Caki2 (cell line): ENCODE results near the gene SORBS2. TPM values are rescaled to one million over a fixed set of nuclear protein-coding genes. Genes with fewer than 3 reads are reported as not detected.

ENCODE experiments used
- DNase-seq: peaks from one replicate; pipeline ENCODE4 v3.0.0-alpha.2; 2015; ENCODE audit warnings: low read depth
- in situ Hi-C: cut with HindIII; loops from 2 replicates; pipeline ENCODE4 v1.10.0; 2016; ENCODE audit warnings: low sequenced_read_pairs, low pct_unique_long_range_greater_than_20kb, mixed read lengths
- total RNA-seq: library from RNA; depleted of rRNA; stranded (reverse); fragments of >200 nt; shearing (Covaris generic); gene quantifications from 2 replicates; pipeline ENCODE4 v1.2.3, GENCODE V29; 2014; ENCODE audit warnings: low replicate concordance

Gene SORBS2
- total RNA-seq, 1 experiment from 2014 or later, result 12.8 TPM

DNA sequence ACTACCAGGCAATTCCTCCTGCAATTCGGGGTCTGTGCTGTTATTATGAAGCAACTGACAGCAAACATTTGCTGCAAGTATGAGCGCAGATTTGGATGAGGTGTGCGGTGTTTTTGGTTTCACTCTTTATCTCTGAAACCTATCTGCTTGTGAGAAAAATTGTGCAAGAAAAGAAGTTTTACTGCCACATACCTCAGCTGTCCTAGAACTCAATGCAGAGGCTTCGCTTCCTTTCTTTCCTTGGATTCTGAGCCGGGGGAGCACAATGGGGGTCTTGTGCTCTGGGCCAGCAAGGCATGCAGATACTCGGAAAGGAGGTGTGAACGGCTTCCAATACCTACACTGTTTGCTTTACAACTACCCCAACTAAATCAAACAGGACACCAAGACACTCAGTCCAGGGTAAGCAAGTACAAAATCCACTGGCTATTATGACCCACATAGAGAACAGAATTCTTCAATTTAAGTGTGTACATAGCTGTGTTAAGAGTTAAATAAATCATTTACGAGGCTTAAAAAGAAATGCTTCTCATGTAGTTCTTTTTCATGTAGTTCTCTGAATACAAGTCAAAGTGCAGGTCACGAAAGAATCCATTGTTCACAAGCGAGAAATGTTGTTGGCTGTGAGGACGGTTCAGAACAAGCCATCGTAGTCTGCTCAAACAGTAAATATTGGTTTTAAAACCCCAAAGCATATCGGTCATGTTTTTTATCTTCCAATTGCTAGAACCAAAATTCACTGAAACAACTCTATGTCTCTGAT lies 1.1 kb downstream of the SORBS2 start:
- in situ Hi-C loops, result no loop called here

GRCh38 chr4:185809533-185810071 lies 2.4 kb downstream of the SORBS2 start:
- no peak for DNase-seq
- in situ Hi-C loops, result no loop called here

More for the DNA sequence above, 1.1 kb downstream of the SORBS2 start:
- DNase-seq, result peak; percentile 25

GRCh38 chr4:185809121-185809520 lies 2.9 kb downstream of the SORBS2 start:
- DNase-seq, result no peak

GRCh38 chr4:185805979-185806378 lies 6.0 kb downstream of the SORBS2 start:
- no peak for DNase-seq
- in situ Hi-C loops, result no loop called here

More at GRCh38 chr4:185809121-185809520, 2.9 kb downstream of the SORBS2 start:
- in situ Hi-C loops, result no loop called here

DNA sequence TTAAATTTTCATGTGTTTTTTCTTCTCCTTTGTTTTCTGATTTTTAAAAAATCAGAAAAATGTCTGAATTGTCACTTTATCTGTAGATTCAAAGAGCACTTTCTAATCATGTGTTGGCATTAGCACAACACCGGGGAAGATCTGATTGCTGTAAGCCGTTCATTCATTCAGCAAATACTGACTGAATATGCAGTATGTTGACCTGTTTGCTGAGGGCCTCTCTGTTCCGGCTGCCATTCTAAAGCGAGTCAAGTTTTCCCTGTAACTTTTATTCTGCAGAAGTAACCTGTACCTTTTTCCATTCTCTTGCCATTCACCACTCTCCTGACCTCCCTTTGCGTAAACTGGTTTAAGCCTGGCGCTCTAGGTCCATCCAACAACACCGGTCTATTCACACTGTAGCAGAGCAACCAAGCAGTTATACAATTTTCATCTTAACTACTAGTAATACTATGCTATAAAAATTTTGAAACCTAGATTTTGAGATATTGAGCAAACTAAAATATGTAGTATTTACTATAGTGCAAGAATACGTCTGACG lies 6.7 kb downstream of the SORBS2 start:
- in situ Hi-C loops, result no loop called here
- no peak for DNase-seq

GRCh38 chr4:185803022-185803421 lies 9.0 kb downstream of the SORBS2 start:
- in situ Hi-C loops, result no loop called here
- no peak for DNase-seq

DNA sequence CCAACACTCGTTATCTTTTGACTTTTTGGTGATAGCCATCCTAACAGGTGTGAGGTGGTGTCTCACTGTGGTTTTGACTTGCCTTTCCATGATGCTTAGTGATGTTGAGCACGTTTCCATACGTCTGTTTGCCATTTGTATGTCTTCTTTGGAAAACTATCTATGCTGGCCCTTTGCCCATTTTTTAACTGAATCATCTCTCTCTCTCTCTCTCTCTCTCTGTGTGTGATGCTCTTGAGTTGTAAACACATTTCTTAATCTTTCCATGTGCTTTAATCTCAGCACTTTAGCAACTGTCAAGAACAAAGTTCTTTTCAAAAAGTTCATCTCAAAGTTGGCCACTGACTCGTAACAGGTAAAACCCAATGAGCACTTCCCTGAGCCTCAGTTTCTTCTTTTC lies 10.5 kb downstream of the SORBS2 start:
- in situ Hi-C loops, result no loop called here
- DNase-seq, result no peak

DNA sequence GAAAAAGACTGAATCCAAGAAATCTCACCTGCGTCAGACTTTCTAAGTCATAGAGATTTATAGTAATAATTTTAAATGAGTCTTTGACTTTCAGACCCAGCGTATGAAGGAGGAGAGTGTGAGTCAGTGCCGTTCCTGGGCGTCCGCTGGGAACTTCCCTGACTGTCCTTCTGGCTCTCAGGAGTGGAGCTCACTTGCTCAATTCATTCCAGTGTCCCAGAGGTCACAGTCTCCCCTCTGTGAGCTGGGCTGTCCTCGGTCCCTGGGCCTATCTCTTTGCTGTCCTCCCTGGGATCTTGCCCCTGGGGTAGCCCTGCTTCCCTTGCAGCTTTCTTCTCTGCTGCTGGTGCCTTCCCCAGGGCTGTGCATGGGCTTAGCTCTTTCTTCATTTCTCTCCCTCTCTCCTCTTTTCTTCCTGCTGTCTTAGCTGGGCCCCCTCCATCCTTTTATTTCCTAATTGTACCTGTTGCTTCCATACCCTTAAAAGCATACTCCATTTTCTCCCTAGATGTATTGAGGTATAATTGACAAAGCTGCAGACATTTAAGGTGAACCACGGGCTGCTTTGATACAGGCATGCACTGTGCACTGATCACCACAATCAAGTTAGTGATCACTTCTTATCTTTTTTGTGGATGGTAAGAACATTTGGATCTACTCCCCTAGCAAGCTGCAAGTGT lies 11.6 kb downstream of the SORBS2 start:
- in situ Hi-C loops, result no loop called here
- no peak for DNase-seq

GRCh38 chr4:185799442-185799841 lies 12.6 kb downstream of the SORBS2 start:
- in situ Hi-C loops, result no loop called here

GRCh38 chr4:185797596-185798338 lies 14.2 kb downstream of the SORBS2 start:
- no peak for DNase-seq
- in situ Hi-C loops, result no loop called here

More at GRCh38 chr4:185799442-185799841, 12.6 kb downstream of the SORBS2 start:
- DNase-seq, result no peak

DNA sequence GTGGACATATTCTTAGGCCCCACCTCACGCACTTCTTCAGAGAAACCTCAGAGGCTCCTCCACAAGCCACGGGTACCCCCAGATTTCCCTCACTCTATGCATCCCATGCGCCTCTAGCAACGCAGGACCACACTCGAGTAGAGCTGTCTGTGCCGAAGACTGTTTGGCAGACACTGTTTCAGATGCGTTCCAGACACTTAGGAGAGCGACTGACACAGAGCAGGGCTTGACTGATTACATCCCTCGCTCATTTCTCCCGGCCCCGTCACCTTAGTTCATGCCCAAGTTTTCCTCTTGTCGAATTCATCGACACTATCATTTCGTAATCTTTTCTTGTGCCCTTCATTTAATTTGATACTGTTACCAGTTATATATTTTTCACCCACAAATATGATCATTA lies 15.0 kb downstream of the SORBS2 start:
- DNase-seq, result no peak
- in situ Hi-C loops, result no loop called here

DNA sequence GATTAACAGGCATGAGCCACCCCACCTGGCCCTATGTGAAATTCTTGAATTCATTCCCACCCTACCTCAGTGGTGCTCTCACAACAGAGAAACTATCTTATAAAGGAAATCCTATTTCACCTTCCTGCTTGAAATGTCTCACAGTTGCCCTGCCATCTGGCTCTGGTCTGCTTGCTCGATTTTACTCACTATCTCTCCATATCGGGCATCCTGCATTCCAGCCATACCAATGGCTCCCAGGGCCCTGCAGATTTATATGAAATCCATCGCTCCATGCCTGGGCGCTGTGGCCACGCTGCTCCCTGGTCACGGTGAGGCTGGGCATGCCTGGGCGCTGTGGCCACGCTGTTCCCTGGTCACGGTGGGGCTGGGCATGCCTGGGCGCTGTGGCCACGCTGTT lies 15.8 kb downstream of the SORBS2 start:
- in situ Hi-C loops, result no loop called here
- no peak for DNase-seq

DNA sequence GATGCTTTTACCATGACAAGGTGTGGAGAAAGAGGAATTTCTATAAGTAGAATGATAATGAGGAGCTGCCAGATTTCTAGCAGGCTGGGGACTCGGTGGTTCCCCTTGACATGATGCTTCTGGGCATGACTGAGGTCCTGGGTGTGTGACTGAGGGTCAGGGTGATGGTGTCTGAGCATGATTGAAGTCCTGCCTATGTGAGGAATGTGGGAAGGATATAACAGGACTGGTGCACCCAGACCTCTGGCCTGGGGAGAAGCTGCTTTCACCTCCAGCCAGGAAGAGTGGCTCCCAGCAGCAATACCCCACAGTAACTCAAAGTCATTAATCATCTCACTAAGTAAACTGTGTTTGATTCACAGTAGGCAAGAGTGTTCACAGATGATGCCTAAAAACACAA lies 17.4 kb downstream of the SORBS2 start:
- DNase-seq, result peak; percentile 47
- in situ Hi-C loops, result no loop called here

GRCh38 chr4:185793716-185794115 lies 18.3 kb downstream of the SORBS2 start:
- in situ Hi-C loops, result no loop called here
- DNase-seq, result no peak

DNA sequence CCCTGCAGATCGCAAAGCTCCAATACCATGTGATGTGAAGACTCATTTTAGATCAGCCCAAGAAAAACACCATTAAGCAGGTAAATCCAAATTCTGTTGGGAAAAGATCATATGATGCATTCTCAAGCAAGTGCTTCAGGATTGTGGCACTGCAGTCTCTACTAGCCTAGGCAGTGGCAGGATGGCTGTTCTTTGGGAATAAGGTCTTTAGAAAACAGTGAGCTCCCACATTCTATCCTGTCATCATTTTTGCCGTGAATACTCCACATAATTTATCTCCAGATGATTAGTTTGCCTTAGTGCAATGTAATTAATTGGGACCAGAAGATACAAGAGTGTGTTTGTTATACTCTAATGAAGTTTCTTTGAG lies 18.9 kb downstream of the SORBS2 start:
- no peak for DNase-seq
- in situ Hi-C loops, result no loop called here

DNA sequence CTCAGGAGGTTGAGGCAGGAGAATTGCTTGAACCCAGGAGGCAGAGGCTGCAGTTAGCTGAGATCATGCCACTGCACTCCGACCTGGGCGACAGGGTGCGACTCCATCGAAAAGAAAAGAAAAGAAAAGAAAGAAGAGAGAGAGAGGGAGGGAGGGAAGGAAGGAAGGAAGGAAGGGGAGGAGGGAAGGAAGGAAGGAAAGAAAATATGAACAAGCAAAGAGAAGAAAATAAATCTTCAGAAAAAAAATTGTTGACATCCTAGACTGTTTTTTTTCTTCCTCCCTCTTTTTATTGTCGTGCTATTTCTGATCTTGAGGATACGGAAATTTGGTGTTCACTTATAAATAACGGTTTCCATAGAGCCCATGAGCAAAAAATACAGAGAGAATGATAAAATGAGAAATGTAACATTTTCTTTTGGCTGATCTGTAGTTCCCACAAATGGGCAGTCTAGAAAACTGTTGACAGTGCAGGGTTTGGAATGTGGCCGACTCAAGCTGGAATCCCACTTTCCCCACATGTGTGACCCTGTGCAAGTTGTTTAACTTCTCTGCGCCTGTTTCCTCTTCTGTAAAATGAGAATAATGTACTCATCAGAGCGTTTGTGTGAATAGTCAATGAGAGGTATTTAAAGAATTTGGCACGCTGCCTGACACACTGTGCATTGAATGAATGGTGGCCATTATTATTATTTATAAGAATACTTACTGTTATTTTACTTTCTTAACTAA lies 19.4 kb downstream of the SORBS2 start:
- peak; percentile 85 for DNase-seq
- in situ Hi-C loops, result no loop called here

- in situ Hi-C loops, result no loop called here
- DNase-seq, result no peak
Measured at GRCh38 chr4:185787926-185788679, 23.9 kb downstream of the SORBS2 start.
